ENCODE measurements around the gene LETM1. TPM values are rescaled to one million over a fixed set of nuclear protein-coding genes. Genes with fewer than 3 reads are reported as not detected.

Gene LETM1
- total and polyA plus RNA-seq, 2 of the 13 experiments (the other 11 are each of a cell fraction or from before 2014, with no cell fraction given): 9.7 to 41.6 TPM

- TF ChIP-seq CTCF (CRISPR knock-in tag; IDR thresholded peaks at IDR 0.05): peak; percentile 38
- peak; percentile 53; the same call in 1 of the 2 replicates for TF ChIP-seq ZBTB42 (CRISPR knock-in tag; IDR thresholded peaks at IDR 0.05)
- TF ChIP-seq MTF1 (CRISPR knock-in tag; IDR thresholded peaks at IDR 0.05): no peak
- no peak for TF ChIP-seq NFE2 (CRISPR knock-in tag; IDR thresholded peaks at IDR 0.05)
- TF ChIP-seq ELK4 (CRISPR knock-in tag; IDR thresholded peaks at IDR 0.05; ENCODE audit: borderline replicate concordance): no peak
- TF ChIP-seq ZNF704 (CRISPR knock-in tag; IDR thresholded peaks at IDR 0.05; ENCODE audit: borderline replicate concordance): peak; percentile 63; the same call in 1 of the 2 replicates
- TF ChIP-seq ELF4 (CRISPR knock-in tag; IDR thresholded peaks at IDR 0.05; ENCODE audit: borderline replicate concordance): no peak
- peak; percentile 47 for TF ChIP-seq POLR2AphosphoS5 (IDR thresholded peaks at IDR 0.05; ENCODE audit: low read depth, low read length)
- TF ChIP-seq FOSL2 (CRISPR knock-in tag; IDR thresholded peaks at IDR 0.05): no peak
- TF ChIP-seq MTERF4 (CRISPR knock-in tag; IDR thresholded peaks at IDR 0.05): no peak
- TF ChIP-seq MAFG (CRISPR knock-in tag; IDR thresholded peaks at IDR 0.05): no peak
- TF ChIP-seq CBX2 (IDR thresholded peaks at IDR 0.05; ENCODE audit: low read depth, low read length): no peak
- no peak for TF ChIP-seq CBX2 (CRISPR knock-in tag; IDR thresholded peaks at IDR 0.05; ENCODE audit: low read depth)
- TF ChIP-seq ZNF510 (CRISPR knock-in tag; IDR thresholded peaks at IDR 0.05; ENCODE audit: low read depth): 0 out of 2 replicates have a peak, but pooled peaks have one; percentile 34
- no peak for TF ChIP-seq BRF2 (CRISPR knock-in tag; IDR thresholded peaks at IDR 0.05)
- no peak for TF ChIP-seq HNF1A (IDR thresholded peaks at IDR 0.05; ENCODE audit: low read depth)
- peak; percentile 44; the same call in 1 of the 2 replicates for TF ChIP-seq HNF1A (CRISPR knock-in tag; IDR thresholded peaks at IDR 0.05; ENCODE audit: borderline replicate concordance)
- TF ChIP-seq ZFP90 (CRISPR knock-in tag; IDR thresholded peaks at IDR 0.05; ENCODE audit: borderline replicate concordance): peak; percentile 91
Measured at GRCh38 chr4:1766106-1767060, 89.6 kb downstream of the LETM1 start (continued).
